Karpas-422 (cell line): ENCODE data around the gene ARID1B. TPM values are rescaled to one million over a fixed set of nuclear protein-coding genes. Genes with fewer than 3 reads are reported as not detected.

ENCODE experiments used
- DNase-seq: peaks from one replicate; pipeline ENCODE4 v3.0.0-alpha.2; 2015
- H2AFZ ChIP-seq: fragments of 200-600 bp; sonication (generic); 2 replicates; pipeline ENCODE4 v1.6.1; 2014; ENCODE audit warnings: antibody characterized with exemption, low read length, mixed read lengths
- H3K27ac ChIP-seq: fragments of 200-600 bp; sonication (generic); 2 replicates; pipeline ENCODE4 v1.5.1; 2014; ENCODE audit warnings: mild to moderate bottlenecking, low read length, moderate library complexity
- H3K27me3 ChIP-seq: fragments of 200-600 bp; sonication (generic); 2 replicates; pipeline ENCODE4 v1.6.1; 2014; ENCODE audit warnings: low read length, mixed read lengths
- H3K36me3 ChIP-seq: fragments of 200-600 bp; sonication (generic); 2 replicates; pipeline ENCODE4 v1.6.1; 2014; ENCODE audit warnings: low read length, mixed read lengths; ENCODE audit not compliant: insufficient read depth
- H3K4me1 ChIP-seq: fragments of 200-600 bp; sonication (generic); 2 replicates; pipeline ENCODE4 v1.6.1; 2014; ENCODE audit warnings: mild to moderate bottlenecking, low read length, mixed read lengths
- H3K4me2 ChIP-seq: fragments of 200-600 bp; sonication (generic); 2 replicates; pipeline ENCODE4 v1.6.1; 2014; ENCODE audit warnings: low read length, low read depth, mild to moderate bottlenecking; ENCODE audit not compliant: poor library complexity, severe bottlenecking
- H3K4me3 ChIP-seq: fragments of 200-600 bp; sonication (generic); 2 replicates; pipeline ENCODE4 v1.5.1; 2014; ENCODE audit warnings: mild to moderate bottlenecking, antibody characterized with exemption, low read length, mixed read lengths
- H3K79me2 ChIP-seq: fragments of 200-600 bp; sonication (generic); 2 replicates; pipeline ENCODE4 v1.6.1; 2014; ENCODE audit warnings: mild to moderate bottlenecking, low read length, mixed read lengths
- H3K9ac ChIP-seq: fragments of 200-600 bp; sonication (generic); 2 replicates; pipeline ENCODE4 v1.6.0; 2014; ENCODE audit warnings: low read length
- H3K9me2 ChIP-seq: fragments of 200-600 bp; sonication (generic), shearing (Covaris generic); replicated peaks from 2 replicates; pipeline ENCODE4 v1.6.0; 2014; ENCODE audit warnings: mild to moderate bottlenecking, low read length, moderate library complexity; ENCODE audit not compliant: insufficient read depth
- H3K9me3 ChIP-seq: fragments of 300-700, 200-600 bp; sonication (generic); 2 replicates; pipeline ENCODE4 v1.6.1; 2014; ENCODE audit warnings: low read length, mixed read lengths
- H4K20me1 ChIP-seq: fragments of 200-600 bp; sonication (generic); 2 replicates; pipeline ENCODE4 v1.6.1; 2014; ENCODE audit warnings: mild to moderate bottlenecking, antibody characterized with exemption, low read length, low read depth; ENCODE audit not compliant: insufficient read depth
- total RNA-seq: library from RNA; depleted of rRNA; stranded (reverse); fragments of >200 nt; shearing (Covaris generic); gene quantifications from 2 replicates; pipeline ENCODE4 v1.2.3, GENCODE V29; 2014; ENCODE audit warnings: low replicate concordance

Gene ARID1B
- total RNA-seq, 1 experiment from 2014 or later: 174 TPM

DNA sequence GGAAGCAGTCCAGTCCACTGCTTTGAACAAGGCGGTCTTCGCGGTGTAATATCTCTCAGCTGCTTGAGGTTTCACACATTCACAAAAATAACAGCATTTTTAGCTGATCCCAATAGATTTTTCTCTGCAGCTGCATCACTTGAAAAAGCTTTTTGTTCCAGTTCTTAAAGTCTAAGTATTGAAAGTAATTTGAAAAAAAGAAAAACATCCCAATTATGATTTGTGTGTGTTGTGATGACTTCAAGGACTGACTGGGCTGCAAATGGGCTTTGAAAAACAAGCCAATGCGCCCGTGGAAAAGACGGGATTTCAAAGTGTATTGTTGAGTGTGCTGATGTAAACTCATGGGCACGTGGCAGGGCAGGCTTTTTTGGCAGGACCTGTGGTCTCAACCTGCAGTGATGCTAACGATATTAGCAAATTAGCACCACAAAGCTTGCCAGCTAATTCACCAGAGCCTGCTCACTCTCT, 395.1 kb downstream of the ARID1B start:
- no peaks in the 10 kb centered on the region for H3K9me2 ChIP-seq
- no peaks in the 10 kb centered on the region for H3K27me3 ChIP-seq
- no peaks in the 10 kb centered on the region for H4K20me1 ChIP-seq
- peaks cover 15% of the 10 kb centered on the region; the same call in 1 of the 2 replicates for H3K79me2 ChIP-seq
- no peaks in the 10 kb centered on the region for H3K9me3 ChIP-seq
- H3K4me1 ChIP-seq: peaks cover 4% of the 10 kb centered on the region; the same call in 1 of the 2 replicates
- H3K36me3 ChIP-seq: peaks cover 8% of the 10 kb centered on the region; the same call in 1 of the 2 replicates
- H3K4me2 ChIP-seq: no peak overlapping the region
- H2AFZ ChIP-seq: no peak overlapping the region
- no peak overlapping the region for H3K27ac ChIP-seq
- no peak overlapping the region for H3K4me3 ChIP-seq
- DNase-seq: no peak
- no peak overlapping the region for H3K9ac ChIP-seq

DNA sequence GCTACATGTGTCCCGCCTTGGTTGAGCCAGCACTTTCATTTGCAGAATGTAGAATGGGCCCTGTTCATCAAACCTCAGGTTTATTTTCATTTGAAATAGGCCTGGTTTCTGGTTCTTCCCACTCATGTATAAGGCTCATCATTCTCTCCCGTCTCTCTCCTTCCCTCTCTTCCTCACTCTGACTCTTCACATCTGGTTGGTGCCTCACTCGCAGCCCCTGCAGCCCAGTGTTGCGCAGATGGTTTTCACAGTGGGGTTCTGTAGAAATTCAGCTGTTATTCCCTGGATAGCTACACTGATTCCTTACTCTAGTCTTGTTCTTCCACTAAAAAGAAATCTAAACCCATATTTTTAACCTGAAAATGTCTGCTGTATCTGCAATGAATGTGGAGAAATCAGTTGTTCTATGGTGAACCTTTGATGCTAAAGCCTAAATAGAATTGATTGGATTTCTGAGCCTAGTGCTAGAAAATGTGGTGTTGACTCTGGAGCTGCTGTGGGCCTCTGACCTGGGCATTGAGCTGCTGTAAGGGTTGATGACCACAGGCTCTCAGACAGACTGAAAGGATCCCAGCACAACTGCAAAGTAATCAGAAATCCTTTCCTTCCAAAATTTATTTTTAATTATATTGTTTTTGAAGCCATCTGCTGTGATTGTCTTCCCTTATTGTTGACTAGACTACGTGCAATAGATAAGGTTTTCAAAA, 395.8 kb downstream of the ARID1B start:
- DNase-seq: no peak
- peaks cover 15% of the 10 kb centered on the region; the same call in 1 of the 2 replicates for H3K79me2 ChIP-seq
- H3K27me3 ChIP-seq: no peaks in the 10 kb centered on the region
- no peak overlapping the region for H3K27ac ChIP-seq
- H3K4me3 ChIP-seq: no peak overlapping the region
- H2AFZ ChIP-seq: no peak overlapping the region
- H3K4me2 ChIP-seq: no peak overlapping the region
- no peaks in the 10 kb centered on the region for H3K9me3 ChIP-seq
- peaks cover 3% of the 10 kb centered on the region; the same call in 1 of the 2 replicates for H3K36me3 ChIP-seq
- H3K4me1 ChIP-seq: peaks cover 4% of the 10 kb centered on the region; the same call in 1 of the 2 replicates
- H3K9me2 ChIP-seq: no peaks in the 10 kb centered on the region
- no peak overlapping the region for H3K9ac ChIP-seq
- no peaks in the 10 kb centered on the region for H4K20me1 ChIP-seq

DNA sequence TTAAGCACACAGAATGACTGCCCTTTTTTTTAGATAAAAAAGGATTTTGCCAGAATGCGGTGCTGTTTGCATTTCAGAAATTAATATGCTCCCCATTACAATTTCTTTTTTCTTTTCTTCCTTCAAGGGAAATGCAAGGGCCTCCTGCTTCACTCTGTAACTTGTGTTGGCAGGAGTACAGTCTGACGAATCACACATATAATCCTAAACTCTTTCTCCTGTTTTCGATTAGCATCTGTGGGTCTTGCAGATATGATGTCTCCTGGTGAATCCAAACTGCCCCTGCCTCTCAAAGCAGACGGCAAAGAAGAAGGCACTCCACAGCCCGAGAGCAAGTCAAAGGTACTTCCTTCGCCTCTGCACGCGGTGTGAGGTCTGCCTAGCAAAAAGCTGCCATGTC, 396.6 kb downstream of the ARID1B start:
- Histone ChIP-seq H3K27me3 (no peaks in the 10 kb centered on the region), H3K4me3 (no peak overlapping the region), H3K27ac (no peak overlapping the region), H3K79me2 (peaks cover 17% of the 10 kb centered on the region; the same call in 1 of the 2 replicates), H3K4me2 (no peak overlapping the region), H4K20me1 (no peaks in the 10 kb centered on the region), H3K9me2 (no peaks in the 10 kb centered on the region), H3K36me3 (no peaks in the 10 kb centered on the region; the same call in 1 of the 2 replicates), H3K9me3 (no peaks in the 10 kb centered on the region), H3K4me1 (peaks cover 4% of the 10 kb centered on the region; the same call in 1 of the 2 replicates), H3K9ac (no peak overlapping the region), H2AFZ (no peak overlapping the region)
- DNase-seq: no peak

DNA sequence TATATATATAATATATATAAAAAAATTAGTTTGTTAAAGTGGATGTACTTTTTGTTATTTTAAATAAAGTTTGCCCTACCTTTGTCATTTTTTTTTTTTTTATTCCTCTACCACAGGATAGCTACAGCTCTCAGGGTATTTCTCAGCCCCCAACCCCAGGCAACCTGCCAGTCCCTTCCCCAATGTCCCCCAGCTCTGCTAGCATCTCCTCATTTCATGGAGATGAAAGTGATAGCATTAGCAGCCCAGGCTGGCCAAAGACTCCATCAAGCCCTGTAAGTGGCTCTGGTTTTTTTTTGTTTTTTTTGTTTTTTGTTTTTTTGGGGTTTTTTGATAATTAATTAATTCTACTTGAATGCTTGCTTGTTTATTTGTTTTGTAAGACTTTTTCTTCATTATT, 397.6 kb downstream of the ARID1B start:
- H3K4me1 ChIP-seq: peaks cover 4% of the 10 kb centered on the region; the same call in 1 of the 2 replicates
- no peaks in the 10 kb centered on the region for H3K9me2 ChIP-seq
- H3K4me3 ChIP-seq: no peak overlapping the region
- H3K9me3 ChIP-seq: no peaks in the 10 kb centered on the region
- DNase-seq: no peak
- no peak overlapping the region for H2AFZ ChIP-seq
- no peaks in the 10 kb centered on the region; the same call in 1 of the 2 replicates for H3K36me3 ChIP-seq
- H3K79me2 ChIP-seq: peaks cover 17% of the 10 kb centered on the region; the same call in 1 of the 2 replicates
- H3K27ac ChIP-seq: no peak overlapping the region
- no peaks in the 10 kb centered on the region for H4K20me1 ChIP-seq
- no peaks in the 10 kb centered on the region for H3K27me3 ChIP-seq
- H3K4me2 ChIP-seq: no peak overlapping the region
- no peak overlapping the region for H3K9ac ChIP-seq

DNA sequence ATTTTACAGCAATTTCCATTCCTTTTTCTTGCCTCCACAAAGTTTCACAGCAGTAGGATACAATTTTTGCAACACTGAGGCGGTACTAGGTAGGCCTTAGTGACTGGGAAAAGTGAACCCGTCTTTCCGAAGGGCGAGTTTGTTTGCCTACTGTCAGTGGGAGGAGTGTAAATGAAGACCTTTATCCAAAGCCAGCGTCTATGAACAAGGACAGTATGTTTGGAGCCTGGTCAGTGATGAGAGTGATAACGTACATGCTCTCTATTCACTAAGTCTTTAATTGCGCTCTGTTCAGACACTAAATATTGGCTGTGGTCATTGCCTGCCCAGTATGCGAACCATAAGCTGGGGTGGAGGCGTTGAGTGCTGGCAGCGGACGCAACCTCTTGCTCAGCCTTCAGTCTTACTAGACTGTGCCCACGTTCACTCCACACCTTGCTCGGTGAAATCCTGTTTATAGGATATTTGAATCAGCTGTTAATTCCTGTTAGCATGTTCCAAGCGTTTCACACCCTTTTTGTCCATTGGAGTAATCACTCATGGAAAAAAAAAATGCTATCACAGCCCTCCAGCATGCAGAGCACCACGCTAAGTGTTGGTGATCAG, 400.7 kb downstream of the ARID1B start:
- H3K4me2 ChIP-seq: no peak overlapping the region
- H3K9me2 ChIP-seq: no peaks in the 10 kb centered on the region
- peaks cover 15% of the 10 kb centered on the region for H3K4me1 ChIP-seq
- no peak overlapping the region for H3K27ac ChIP-seq
- peaks cover 11% of the 10 kb centered on the region; the same call in 1 of the 2 replicates for H3K36me3 ChIP-seq
- H4K20me1 ChIP-seq: no peaks in the 10 kb centered on the region
- DNase-seq: no peak
- H3K9me3 ChIP-seq: no peaks in the 10 kb centered on the region
- no peak overlapping the region for H3K9ac ChIP-seq
- no peaks in the 10 kb centered on the region for H3K27me3 ChIP-seq
- H3K79me2 ChIP-seq: peaks cover 10% of the 10 kb centered on the region; the same call in 1 of the 2 replicates
- H2AFZ ChIP-seq: no peak overlapping the region
- H3K4me3 ChIP-seq: no peak overlapping the region

DNA sequence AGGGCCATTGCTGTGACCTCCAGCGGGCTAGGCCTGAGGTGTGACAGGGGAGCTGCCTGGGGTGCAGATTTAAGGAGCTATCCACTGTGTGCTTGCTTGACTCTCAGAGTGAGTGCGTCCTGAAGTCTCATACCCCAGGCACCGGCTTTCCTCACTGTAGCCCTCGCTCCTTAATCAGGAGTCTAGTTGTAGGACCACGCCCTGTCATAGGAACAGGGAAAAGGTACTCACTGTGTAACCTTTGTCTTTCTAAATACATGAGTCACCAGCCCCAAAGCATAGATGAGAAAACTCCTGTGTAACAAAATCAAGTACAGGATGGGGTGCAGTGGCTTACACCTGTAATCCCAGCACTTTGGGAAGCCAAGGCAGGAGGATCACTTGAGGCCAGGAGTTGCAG, 404.5 kb downstream of the ARID1B start:
- no peaks in the 10 kb centered on the region for H3K27me3 ChIP-seq
- H3K79me2 ChIP-seq: peaks cover 17% of the 10 kb centered on the region
- no peak overlapping the region for H3K4me2 ChIP-seq
- no peak overlapping the region for H2AFZ ChIP-seq
- peaks cover 28% of the 10 kb centered on the region; the same call in 1 of the 2 replicates for H3K36me3 ChIP-seq
- peaks cover 36% of the 10 kb centered on the region for H3K4me1 ChIP-seq
- no peaks in the 10 kb centered on the region for H3K9me2 ChIP-seq
- no peak overlapping the region for H3K4me3 ChIP-seq
- DNase-seq: no peak
- no peak overlapping the region for H3K9ac ChIP-seq
- H4K20me1 ChIP-seq: no peaks in the 10 kb centered on the region
- H3K27ac ChIP-seq: no peak overlapping the region
- no peaks in the 10 kb centered on the region for H3K9me3 ChIP-seq

DNA sequence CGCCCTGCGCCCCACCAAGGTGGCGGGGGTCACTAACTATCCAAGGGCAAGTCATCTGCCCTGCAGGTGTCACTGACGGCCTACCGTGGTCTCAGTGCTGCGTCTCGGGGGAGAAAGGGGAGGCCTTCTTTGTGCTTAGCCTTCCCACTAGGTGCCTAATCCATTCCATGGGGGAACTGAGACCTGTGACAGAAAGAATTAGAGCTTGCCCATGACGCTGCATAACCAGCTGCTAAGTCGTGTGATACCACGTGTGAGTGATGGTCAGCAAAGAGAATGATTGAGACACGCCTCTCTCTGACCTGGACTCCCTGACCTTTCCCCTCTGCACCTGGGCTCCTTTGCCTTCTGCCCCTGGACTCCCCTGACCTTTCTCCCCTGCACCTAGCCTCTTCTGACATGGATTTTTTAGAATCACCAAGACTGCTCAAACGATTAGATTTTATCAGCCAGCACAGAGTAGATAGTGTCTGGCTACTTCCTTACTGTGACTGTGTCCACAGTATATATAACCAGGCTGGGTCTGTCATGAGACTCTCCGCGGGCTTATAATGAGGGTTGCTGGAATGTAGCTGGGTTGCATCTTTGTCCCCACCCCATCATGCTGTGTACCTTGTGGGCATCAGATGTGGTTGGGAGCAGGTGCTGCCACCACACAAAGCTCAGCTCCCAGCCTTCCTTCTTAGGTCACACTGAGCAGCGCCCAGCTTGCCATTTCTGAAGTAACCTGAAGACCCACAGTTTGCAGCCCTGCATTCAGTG, 405.5 kb downstream of the ARID1B start:
- H3K36me3 ChIP-seq: peaks cover 33% of the 10 kb centered on the region; the same call in 1 of the 2 replicates
- no peaks in the 10 kb centered on the region for H3K9me3 ChIP-seq
- DNase-seq: no peak
- no peaks in the 10 kb centered on the region for H3K9me2 ChIP-seq
- H3K79me2 ChIP-seq: peaks cover 21% of the 10 kb centered on the region
- peaks cover 33% of the 10 kb centered on the region for H3K4me1 ChIP-seq
- H3K27me3 ChIP-seq: no peaks in the 10 kb centered on the region
- H3K4me3 ChIP-seq: no peak overlapping the region
- H4K20me1 ChIP-seq: no peaks in the 10 kb centered on the region
- H2AFZ ChIP-seq: no peak overlapping the region
- peak overlapping the region; percentile 35 for H3K4me2 ChIP-seq
- H3K9ac ChIP-seq: no peak overlapping the region; the same call in 1 of the 2 replicates
- H3K27ac ChIP-seq: peak overlapping the region; percentile 45
